CD14-positive monocyte (primary cell): ENCODE data around the gene STON2. TPM values are rescaled to one million over a fixed set of nuclear protein-coding genes. Genes with fewer than 3 reads are reported as not detected.

Experiments used
- DNase-seq, 3 donors: peaks; one replicate each; pipeline ENCODE4 v3.0.0-alpha.2; 2011 to 2022
- H2AFZ ChIP-seq: 2 replicates; pipeline ENCODE4 v1.6.0; 2012; ENCODE audit warnings: mild to moderate bottlenecking, low read depth, low read length, inconsistent platforms; ENCODE audit not compliant: insufficient read depth, poor library complexity, severe bottlenecking
- H3K27ac ChIP-seq, 2 donors: 1 replicate in 1 of 2; 2 replicates in 1 of 2; pipeline ENCODE4 v1.5.1; 2012 to 2013; ENCODE audit warnings: low read length in 2 of 2, control low read depth in 1 of 2, inconsistent platforms in 1 of 2, low read depth in 1 of 2, mild to moderate bottlenecking in 1 of 2
- H3K27me3 ChIP-seq, 2 donors: one replicate each; pipeline versions ENCODE4 v1.6.0 to v1.6.1; 2011 to 2013; ENCODE audit warnings: low read length in 2 of 2; ENCODE audit not compliant: control insufficient read depth in 2 of 2, insufficient read depth in 2 of 2
- H3K36me3 ChIP-seq, 2 donors: replicated peaks in 1 of 2; 1 replicate in 1 of 2; 2 replicates in 1 of 2; pipeline versions ENCODE4 v1.5.1 to v1.6.1; 2012 to 2013; ENCODE audit warnings: low read length in 2 of 2, control low read depth in 1 of 2, inconsistent platforms in 1 of 2, mild to moderate bottlenecking in 1 of 2; ENCODE audit not compliant: insufficient read depth in 2 of 2, control insufficient read depth in 1 of 2
- H3K4me1 ChIP-seq, 2 donors: 1 replicate in 1 of 2; 2 replicates in 1 of 2; pipeline versions ENCODE4 v1.5.1 to v1.6.1; 2012 to 2013; ENCODE audit warnings: low read length in 2 of 2, control low read depth in 1 of 2, inconsistent platforms in 1 of 2, mild to moderate bottlenecking in 1 of 2, moderate library complexity in 1 of 2; ENCODE audit not compliant: insufficient read depth in 2 of 2, control insufficient read depth in 1 of 2
- H3K4me2 ChIP-seq: replicated peaks from 2 replicates; pipeline ENCODE3; 2012; ENCODE audit warnings: low read length, moderate library complexity, mild to moderate bottlenecking; ENCODE audit not compliant: poor library complexity, severe bottlenecking; ENCODE audit errors: extremely low read depth
- H3K4me3 ChIP-seq, 3 experiments: fragments of 200-600 bp in 1 of 3; sonication (generic) in 1 of 3; replicated peaks in 1 of 3; 1 replicate in 2 of 3; 2 replicates in 1 of 3; pipeline ENCODE4 v1.5.1; 2011 to 2013; ENCODE audit warnings: low read length in 3 of 3, mild to moderate bottlenecking in 3 of 3, control low read depth in 2 of 3, low read depth in 2 of 3, inconsistent platforms in 1 of 3, moderate library complexity in 1 of 3
- H3K79me2 ChIP-seq: 2 replicates; pipeline ENCODE4 v1.6.0; 2012; ENCODE audit warnings: mild to moderate bottlenecking, control low read depth, inconsistent platforms, low read length, moderate library complexity; ENCODE audit not compliant: insufficient read depth
- H3K9ac ChIP-seq: 2 replicates; pipeline ENCODE4 v1.6.0; 2017; ENCODE audit warnings: low read length, mild to moderate bottlenecking; ENCODE audit not compliant: insufficient read depth, poor library complexity, severe bottlenecking
- H3K9me3 ChIP-seq, 2 donors: replicated peaks in 1 of 2; 1 replicate in 1 of 2; 2 replicates in 1 of 2; pipeline versions ENCODE4 v1.5.1 to v1.6.1; 2012 to 2013; ENCODE audit warnings: low read length in 2 of 2, control low read depth in 1 of 2; ENCODE audit not compliant: control insufficient read depth in 1 of 2, insufficient read depth in 1 of 2
- H4K20me1 ChIP-seq: 2 replicates; pipeline ENCODE4 v1.6.0; 2012; ENCODE audit warnings: mild to moderate bottlenecking, low read length, control low read depth, moderate library complexity; ENCODE audit not compliant: insufficient read depth
- H3K27ac Mint-ChIP-seq, 7 donors: one replicate each; pipeline ENCODE4 v1.8.0; 2020; ENCODE audit warnings: mild to moderate bottlenecking in 7 of 7, mixed read lengths in 7 of 7, moderate library complexity in 6 of 7, inconsistent platforms in 2 of 7
- H3K27me3 Mint-ChIP-seq, 3 donors: one replicate each; pipeline ENCODE4 v1.8.0; 2021 to 2022; ENCODE audit warnings: low read depth in 3 of 3, mild to moderate bottlenecking in 3 of 3, mixed read lengths in 3 of 3, moderate library complexity in 3 of 3, inconsistent platforms in 1 of 3
- H3K36me3 Mint-ChIP-seq, 2 donors: one replicate each; pipeline ENCODE4 v1.8.0; 2020; ENCODE audit warnings: mixed read lengths in 2 of 2, inconsistent platforms in 1 of 2, mild to moderate bottlenecking in 1 of 2
- H3K4me1 Mint-ChIP-seq: one replicate; pipeline ENCODE4 v1.8.0; 2020; ENCODE audit warnings: mild to moderate bottlenecking, mixed read lengths
- H3K4me3 Mint-ChIP-seq, 2 donors: one replicate each; pipeline ENCODE4 v1.8.0; 2020; ENCODE audit warnings: mild to moderate bottlenecking in 2 of 2, mixed read lengths in 2 of 2, moderate library complexity in 1 of 2
- H3K9me3 Mint-ChIP-seq, 7 donors: one replicate each; pipeline ENCODE4 v1.8.0; 2020 to 2022; ENCODE audit warnings: mixed read lengths in 7 of 7, mild to moderate bottlenecking in 6 of 7, moderate library complexity in 6 of 7, inconsistent platforms in 2 of 7
- CTCF ChIP-seq: fragments of 200-600 bp; IDR thresholded peaks from one replicate; pipeline ENCODE4 v1.8.0; 2022; ENCODE audit warnings: antibody characterized with exemption, mild to moderate bottlenecking
- WGBS: methylation state at CpG from one replicate; pipeline ENCODE4 v1.1.5; 2013; ENCODE audit warnings: missing lambda C conversion rate; ENCODE audit not compliant: insufficient coverage; 5-methylcytosine and 5-hydroxymethylcytosine counted together
- intact Hi-C, 2 donors: fragments of 100-400 bp; cut with micrococcal nuclease; formaldehyde crosslinking; loops; one replicate each; pipeline versions ENCODE4 v1.15.0 to v1.15.1; 2023
- polyA plus RNA-seq, 3 donors: library from polyadenylated mRNA; depleted of rRNA in 1 of 3; unstranded in 2 of 3; stranded (reverse) in 1 of 3; fragments of 300-500 nt in 2 of 3; fragments of >200 nt in 1 of 3; fragmentation: Illumina TruSeq in 2 of 3; gene quantifications; 1 replicate in 2 of 3; 2 replicates in 1 of 3; pipeline ENCODE4 v1.2.3, GENCODE V29; 2012 to 2021

The STON2 gene
- polyA plus RNA-seq, 3 donors = 1.6 to 3.2 (median 2.1) TPM

GRCh38 chr14:81319946-81320345, 80.2 kb downstream of the STON2 start:
- no peak overlapping the region for H3K27ac ChIP-seq
- no peaks in the 10 kb centered on the region for H4K20me1 ChIP-seq
- WGBS = 96% methylated on average over 3 of the region's 3 CpGs
- no peaks in the 10 kb centered on the region for H3K4me1 ChIP-seq
- no peak overlapping the region for H3K27ac Mint-ChIP-seq
- no peak overlapping the region for H3K4me3 Mint-ChIP-seq
- intact Hi-C loops = no loop called here
- no peak overlapping the region for H2AFZ ChIP-seq
- no peaks in the 10 kb centered on the region for H3K27me3 ChIP-seq
- H3K27me3 Mint-ChIP-seq = peaks cover 2 to 3% (median 2%) of the 10 kb centered on the region in 3 donors
- no peak overlapping the region for H3K4me2 ChIP-seq
- peaks cover 0 to 6% (median 0%) of the 10 kb centered on the region in 7 donors for H3K9me3 Mint-ChIP-seq
- H3K4me1 Mint-ChIP-seq = no peaks in the 10 kb centered on the region
- H3K9ac ChIP-seq = no peak overlapping the region
- H3K36me3 ChIP-seq = no peaks in the 10 kb centered on the region
- no peaks in the 10 kb centered on the region for H3K36me3 Mint-ChIP-seq
- DNase-seq = no peak
- H3K79me2 ChIP-seq = no peaks in the 10 kb centered on the region
- no peaks in the 10 kb centered on the region for H3K9me3 ChIP-seq
- TF ChIP-seq CTCF = no peak
- H3K4me3 ChIP-seq = no peak overlapping the region

GRCh38 chr14:81319314-81319713, 80.8 kb downstream of the STON2 start:
- no peak overlapping the region for H3K27ac Mint-ChIP-seq
- no peaks in the 10 kb centered on the region for H3K36me3 ChIP-seq
- no peak overlapping the region for H3K4me3 Mint-ChIP-seq
- no peak overlapping the region for H3K9ac ChIP-seq
- H3K27me3 Mint-ChIP-seq = peaks cover 2 to 3% (median 2%) of the 10 kb centered on the region in 3 donors
- H3K27ac ChIP-seq = no peak overlapping the region
- H3K4me3 ChIP-seq = no peak overlapping the region
- no peaks in the 10 kb centered on the region for H3K27me3 ChIP-seq
- no CpG with 5 or more reads among the region's 2 CpGs for whole genome bisulfite sequencing
- no peak overlapping the region for H2AFZ ChIP-seq
- no peaks in the 10 kb centered on the region for H3K4me1 Mint-ChIP-seq
- H3K9me3 ChIP-seq = no peaks in the 10 kb centered on the region
- DNase-seq = no peak
- no peaks in the 10 kb centered on the region for H3K4me1 ChIP-seq
- H3K9me3 Mint-ChIP-seq = peaks cover 0 to 6% (median 0%) of the 10 kb centered on the region in 7 donors
- intact Hi-C loops = no loop called here
- TF ChIP-seq CTCF = no peak
- H3K4me2 ChIP-seq = no peak overlapping the region
- H3K79me2 ChIP-seq = no peaks in the 10 kb centered on the region
- H3K36me3 Mint-ChIP-seq = no peaks in the 10 kb centered on the region
- H4K20me1 ChIP-seq = no peaks in the 10 kb centered on the region
